Retinal pigment epithelial cell (primary cell): ENCODE measurements around the gene PLP1.

Experiments used
- DNase-seq: peaks from one replicate; pipeline ENCODE4 v3.0.0-alpha.2; 2010; ENCODE audit warnings: low read depth
- H3K4me3 ChIP-seq: 2 replicates; pipeline ENCODE4 v1.5.1; 2011; ENCODE audit warnings: mild to moderate bottlenecking, low read length, control low read depth, moderate library complexity
- TF ChIP-seq, protein P1 (sequence below): conservative IDR thresholded peaks from 2 replicates; pipeline ENCODE4 v1.5.1; 2011; ENCODE audit warnings: low read depth, low read length, control low read depth, inconsistent platforms

The PLP1 gene

GRCh38 chrX:103734125-103734760, 42.4 kb upstream of the PLP1 start:
- DNase-seq: peak; percentile 77
- TF ChIP-seq, protein P1, sequence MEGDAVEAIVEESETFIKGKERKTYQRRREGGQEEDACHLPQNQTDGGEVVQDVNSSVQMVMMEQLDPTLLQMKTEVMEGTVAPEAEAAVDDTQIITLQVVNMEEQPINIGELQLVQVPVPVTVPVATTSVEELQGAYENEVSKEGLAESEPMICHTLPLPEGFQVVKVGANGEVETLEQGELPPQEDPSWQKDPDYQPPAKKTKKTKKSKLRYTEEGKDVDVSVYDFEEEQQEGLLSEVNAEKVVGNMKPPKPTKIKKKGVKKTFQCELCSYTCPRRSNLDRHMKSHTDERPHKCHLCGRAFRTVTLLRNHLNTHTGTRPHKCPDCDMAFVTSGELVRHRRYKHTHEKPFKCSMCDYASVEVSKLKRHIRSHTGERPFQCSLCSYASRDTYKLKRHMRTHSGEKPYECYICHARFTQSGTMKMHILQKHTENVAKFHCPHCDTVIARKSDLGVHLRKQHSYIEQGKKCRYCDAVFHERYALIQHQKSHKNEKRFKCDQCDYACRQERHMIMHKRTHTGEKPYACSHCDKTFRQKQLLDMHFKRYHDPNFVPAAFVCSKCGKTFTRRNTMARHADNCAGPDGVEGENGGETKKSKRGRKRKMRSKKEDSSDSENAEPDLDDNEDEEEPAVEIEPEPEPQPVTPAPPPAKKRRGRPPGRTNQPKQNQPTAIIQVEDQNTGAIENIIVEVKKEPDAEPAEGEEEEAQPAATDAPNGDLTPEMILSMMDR: no peak
- no peak overlapping the region for H3K4me3 ChIP-seq

DNA sequence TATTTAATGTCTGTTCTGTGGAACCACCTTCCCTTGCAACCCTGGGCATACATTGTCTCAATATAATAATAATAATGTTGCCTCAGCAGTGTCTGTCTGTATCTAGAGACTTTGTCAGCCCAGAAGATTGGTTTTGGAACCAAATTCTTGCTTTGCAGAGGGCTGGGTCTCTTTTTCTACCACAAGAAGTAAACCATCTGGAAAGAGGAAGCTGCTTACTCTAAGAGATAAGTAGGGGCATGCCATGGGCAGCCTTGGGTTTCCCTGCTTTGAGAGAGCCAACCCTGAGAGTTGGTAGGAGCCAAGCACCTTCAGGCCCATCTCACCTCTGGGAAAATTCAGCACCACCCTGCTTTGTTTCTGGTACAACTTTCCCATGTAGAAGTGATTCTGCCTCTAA, 38.9 kb upstream of the PLP1 start:
- TF ChIP-seq, protein P1: no peak
- H3K4me3 ChIP-seq: no peak overlapping the region
- DNase-seq: no peak

DNA sequence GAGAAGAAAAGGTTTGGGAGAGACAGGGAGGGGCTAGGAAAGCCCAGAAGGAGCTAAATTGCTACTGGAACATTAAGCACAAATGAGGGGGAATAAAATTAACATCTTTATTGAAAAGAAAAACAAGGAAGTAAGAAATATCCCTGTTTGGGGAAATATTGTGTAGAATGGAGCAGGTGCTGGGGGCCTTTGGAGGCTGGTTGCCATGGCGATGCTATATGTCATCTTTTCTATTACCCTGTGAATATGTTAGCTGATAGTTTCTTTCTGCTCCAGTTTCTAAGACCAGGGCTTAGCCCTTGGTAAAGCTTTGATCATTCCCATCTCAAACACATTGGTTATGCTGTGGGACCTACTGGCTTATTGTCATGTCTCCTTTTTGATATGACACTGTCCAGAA, 37.2 kb upstream of the PLP1 start:
- TF ChIP-seq, protein P1: no peak
- no peak for DNase-seq
- no peak overlapping the region for H3K4me3 ChIP-seq

DNA sequence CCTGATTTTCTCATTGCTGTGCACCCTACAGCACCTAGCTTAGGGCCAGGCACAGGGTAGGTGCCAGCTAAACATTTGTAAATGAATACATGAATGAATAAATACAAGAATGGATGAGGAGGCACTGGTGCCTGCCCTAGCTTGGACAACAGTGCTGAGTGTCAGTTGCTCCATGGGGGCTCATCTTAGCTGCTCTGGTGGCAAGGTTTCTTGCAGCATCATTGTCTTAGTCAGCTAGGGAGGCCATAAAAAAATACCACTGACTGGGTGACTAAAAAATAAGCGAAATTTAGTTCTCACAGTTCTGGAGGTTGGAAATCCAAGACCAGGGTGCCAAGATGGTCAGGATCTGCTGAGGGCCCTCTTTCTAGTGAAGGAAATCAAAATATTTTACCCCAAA, 34.8 kb upstream of the PLP1 start:
- no peak for DNase-seq
- H3K4me3 ChIP-seq: no peak overlapping the region
- TF ChIP-seq, protein P1: no peak

DNA sequence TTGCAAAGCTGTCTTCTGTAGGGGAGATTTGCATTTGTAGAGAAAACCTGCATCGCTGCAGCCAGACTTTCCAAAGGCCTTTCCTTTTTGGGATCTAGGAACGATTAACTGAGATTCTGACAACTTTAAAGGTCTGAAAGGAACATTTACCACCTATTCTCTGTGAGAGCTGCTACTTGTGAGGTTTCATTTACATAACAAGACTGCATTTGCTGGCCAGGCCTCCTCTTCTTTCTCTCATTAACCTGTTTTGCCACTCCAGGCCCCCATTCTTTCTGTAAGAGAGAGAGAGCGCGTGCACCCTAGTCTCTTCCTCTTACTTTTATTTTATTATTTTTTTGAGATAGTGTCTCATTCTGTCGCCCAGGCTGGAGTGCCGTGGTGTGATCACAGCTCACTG, 34.3 kb upstream of the PLP1 start:
- no peak for DNase-seq
- TF ChIP-seq, protein P1: no peak
- H3K4me3 ChIP-seq: no peak overlapping the region

DNA sequence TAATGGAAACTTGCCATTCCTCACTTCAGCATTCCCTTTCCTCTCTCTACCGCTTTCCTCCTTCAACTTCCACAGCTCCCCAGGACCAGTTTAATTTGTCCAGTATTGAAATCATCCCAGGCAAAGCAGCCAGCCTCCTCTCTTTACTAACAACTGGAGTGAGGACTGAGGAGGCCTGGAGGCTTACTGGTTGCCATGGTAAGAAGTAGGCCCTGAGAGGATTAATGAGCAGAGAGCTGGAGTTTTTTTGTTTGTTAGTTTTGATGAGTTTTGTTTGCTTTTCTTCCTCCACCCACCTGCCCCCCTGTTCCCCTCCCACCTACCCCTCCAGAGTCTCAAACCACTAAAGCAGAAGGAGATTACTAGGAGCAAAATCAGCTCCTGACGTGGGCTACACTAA, 29.5 kb upstream of the PLP1 start:
- TF ChIP-seq, protein P1: no peak
- no peak for DNase-seq
- no peak overlapping the region for H3K4me3 ChIP-seq

DNA sequence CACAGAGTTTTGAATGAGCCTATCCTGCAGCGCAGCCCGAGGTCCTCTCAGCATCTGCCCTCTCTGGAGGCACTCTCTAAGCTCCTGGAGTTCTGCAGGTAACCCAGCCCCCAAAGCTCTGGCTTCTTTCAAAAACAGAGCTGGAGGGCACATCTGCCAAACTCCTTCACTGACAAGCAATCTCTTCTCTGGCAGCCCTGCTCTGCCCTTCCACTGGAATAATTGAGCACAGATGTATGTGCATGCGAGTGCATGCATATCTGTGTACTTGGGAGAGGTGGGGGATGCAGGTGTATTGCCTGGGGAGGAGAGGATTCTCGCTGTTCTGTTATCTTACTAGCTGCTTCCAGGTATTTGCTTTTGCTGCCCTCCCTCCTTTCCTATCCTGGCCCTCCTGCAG, 22.2 kb upstream of the PLP1 start:
- H3K4me3 ChIP-seq: no peak overlapping the region
- no peak for DNase-seq
- TF ChIP-seq, protein P1: no peak
